IPS-11a (cell line): ENCODE data around the gene SLF1.

ENCODE experiments used
- H3K4me3 ChIP-seq: one replicate; pipeline ENCODE4 v1.5.1; 2013; ENCODE audit warnings: low read depth, low read length, control low read depth

SLF1 gene

DNA sequence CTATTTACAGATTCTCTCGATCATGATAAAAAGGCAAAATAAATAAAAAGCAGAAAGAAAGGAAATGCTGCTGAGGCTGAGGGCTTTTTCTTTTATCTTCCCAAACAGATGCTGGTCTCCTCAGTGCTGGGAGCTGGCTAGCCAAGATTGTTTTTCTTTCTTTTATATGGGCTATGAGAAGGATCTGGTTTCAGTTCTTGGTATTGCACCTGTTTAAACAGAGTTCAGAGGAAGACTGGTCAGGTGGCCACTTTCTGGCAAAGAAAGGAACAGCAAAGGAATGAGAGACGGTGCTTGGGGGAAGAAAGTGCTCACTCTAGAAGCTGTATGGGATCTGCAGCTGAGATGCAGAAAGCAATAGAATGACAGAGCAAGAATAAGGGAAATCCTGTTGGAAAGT is 88.9 kb downstream of the SLF1 start:
- no peak overlapping the region for H3K4me3 ChIP-seq

DNA sequence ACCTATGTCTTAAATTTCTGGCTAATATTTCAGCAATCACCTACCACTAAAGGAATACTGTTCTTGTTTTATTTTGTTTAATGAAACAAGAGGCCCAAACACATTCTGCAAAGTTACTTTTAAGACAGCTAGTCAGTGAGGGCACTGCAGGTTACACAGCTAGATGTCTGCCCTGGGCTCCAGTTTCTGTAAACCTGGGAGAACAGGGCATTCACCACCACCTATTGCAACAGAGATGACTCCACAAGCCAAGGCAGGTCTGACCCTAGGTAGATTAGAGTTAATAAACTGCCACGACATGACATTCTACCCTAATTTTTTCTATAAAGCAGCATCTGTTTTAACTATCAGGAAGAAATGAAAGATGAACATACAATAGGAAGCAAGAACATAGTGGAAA is 90.8 kb downstream of the SLF1 start:
- no peak overlapping the region for H3K4me3 ChIP-seq

- H3K4me3 ChIP-seq = no peak overlapping the region
These were observed 93.3 kb downstream of the SLF1 start for GRCh38 chr5:94711785-94712184.

- H3K4me3 ChIP-seq = no peak overlapping the region
These were observed 97.3 kb downstream of the SLF1 start for GRCh38 chr5:94715768-94716167.

- H3K4me3 ChIP-seq = no peak overlapping the region
These were observed 106.7 kb downstream of the SLF1 start for GRCh38 chr5:94725142-94725541.

GRCh38 chr5:94731471-94731870 is 113.0 kb downstream of the SLF1 start:
- H3K4me3 ChIP-seq = no peak overlapping the region

DNA sequence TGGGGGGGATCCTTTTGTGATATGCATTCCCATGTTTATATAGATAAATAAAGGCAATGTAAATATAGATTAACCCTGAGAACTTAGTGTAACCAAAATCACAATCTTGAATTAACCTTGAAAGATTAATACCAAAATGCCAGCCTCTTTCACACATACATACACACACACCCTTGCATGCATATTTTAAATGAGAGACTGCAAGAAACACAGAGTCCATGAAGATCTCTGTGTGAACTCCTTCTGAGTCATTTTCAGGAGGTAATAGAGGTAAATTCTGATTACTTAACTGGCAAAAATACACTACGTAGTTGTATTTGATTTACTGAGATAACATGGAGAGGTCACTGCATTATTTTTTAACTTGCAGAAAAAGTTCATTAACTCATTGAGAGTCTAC is 118.0 kb downstream of the SLF1 start:
- no peak overlapping the region for H3K4me3 ChIP-seq

- no peak overlapping the region for H3K4me3 ChIP-seq
These were observed 121.8 kb downstream of the SLF1 start for GRCh38 chr5:94740286-94740685.

GRCh38 chr5:94742852-94743251 is 124.4 kb downstream of the SLF1 start:
- no peak overlapping the region for H3K4me3 ChIP-seq

GRCh38 chr5:94744906-94745305 is 126.4 kb downstream of the SLF1 start:
- no peak overlapping the region for H3K4me3 ChIP-seq

DNA sequence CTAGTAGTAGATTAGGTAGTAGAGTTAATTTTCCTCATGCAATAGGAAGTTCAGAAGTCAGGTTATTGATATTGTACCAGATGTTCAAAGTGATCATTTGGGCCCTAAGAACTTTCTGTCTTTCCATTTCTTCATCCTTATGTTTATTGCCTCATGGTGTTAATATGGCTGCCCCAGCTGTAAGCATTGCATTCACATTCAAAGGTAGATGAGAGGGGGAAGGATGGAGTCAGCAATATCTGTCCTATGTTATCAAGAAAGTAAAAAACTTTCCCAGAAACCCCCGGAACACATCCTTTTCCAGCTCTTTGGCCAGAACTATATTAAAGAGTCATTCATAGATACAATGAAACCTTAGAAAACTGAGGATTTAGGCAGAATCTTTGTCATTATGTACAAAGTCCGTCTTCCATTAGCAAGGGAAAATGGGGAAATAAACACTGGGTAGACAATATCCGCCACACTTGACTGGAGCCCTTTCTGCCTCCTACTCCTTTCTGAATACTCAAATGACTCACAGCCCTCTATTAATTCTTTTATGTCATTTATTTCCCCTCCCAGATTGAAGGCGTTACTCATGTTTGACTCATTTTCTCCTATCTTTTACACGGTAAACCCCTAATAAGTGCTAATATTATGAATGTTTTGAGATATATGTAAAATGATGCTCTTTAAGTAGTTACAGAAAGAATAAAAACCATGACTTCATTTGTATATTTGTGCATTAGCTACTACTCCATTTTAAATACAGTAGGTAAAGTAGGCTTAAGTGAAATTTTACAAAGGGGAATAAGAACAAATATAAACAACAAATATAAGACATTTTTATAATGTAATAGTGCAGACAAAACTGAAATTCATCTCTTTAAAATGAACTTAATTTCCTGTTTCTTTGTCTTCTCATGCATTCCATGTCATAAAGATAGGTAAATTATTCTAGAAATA is 127.6 kb downstream of the SLF1 start:
- no peak overlapping the region for H3K4me3 ChIP-seq

DNA sequence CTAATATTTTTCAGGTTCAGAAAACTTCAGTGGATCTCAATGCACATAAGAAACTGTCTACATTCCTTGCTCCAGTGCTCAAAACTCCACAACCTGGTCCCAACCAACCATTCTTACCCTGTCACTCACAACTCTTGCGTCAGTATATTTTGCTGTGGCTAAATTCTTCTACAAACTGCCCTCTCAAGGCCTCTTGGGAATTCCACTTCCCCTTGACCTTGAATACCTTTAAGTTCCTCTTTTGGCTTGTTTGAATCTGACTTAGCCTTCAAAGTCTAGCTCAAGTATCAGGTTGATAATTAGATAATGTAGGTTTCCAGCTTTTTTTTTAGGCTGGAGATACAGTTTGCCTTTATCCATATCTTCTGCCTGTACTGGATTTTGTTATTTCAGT is 128.3 kb downstream of the SLF1 start:
- H3K4me3 ChIP-seq = no peak overlapping the region
